ENCODE measurements around the gene CENPQ.

The CENPQ gene

DNA sequence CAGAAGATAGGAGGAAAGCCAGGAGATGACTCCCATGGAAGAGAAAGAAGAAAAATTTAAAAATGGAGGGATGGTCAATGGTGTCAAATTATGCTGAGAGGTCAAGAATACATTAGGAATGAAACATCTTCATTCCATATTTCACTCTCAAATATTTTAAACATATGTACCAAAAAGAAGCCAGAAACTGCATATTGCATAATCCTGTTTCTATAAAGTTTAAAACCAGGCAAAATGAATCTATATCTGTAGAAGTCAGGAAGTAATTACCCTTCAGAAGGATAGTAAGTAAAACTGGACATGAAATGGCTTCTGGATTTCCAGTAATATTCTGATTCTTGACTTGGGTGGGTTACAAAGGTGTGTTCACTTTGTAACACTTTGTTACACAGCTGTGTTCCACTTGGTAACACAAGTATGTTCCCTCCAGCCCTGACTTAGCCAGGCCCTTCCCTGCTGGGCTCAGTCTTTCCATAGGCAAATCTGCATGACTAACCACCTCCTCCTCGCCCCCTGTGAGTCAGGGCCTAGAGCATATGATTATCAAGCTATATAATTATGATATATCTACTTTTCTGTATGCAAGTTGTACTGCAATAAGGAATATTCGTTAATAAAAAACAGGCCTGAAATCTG, 67.1 kb downstream of the CENPQ start:
- in situ Hi-C loops (cut with HindIII; ENCODE audit: low pct_ligation_motif_present, low pct_unique_long_range_greater_than_20kb, low sequenced_read_pairs): no loop called here
- no peak for DNase-seq

DNA sequence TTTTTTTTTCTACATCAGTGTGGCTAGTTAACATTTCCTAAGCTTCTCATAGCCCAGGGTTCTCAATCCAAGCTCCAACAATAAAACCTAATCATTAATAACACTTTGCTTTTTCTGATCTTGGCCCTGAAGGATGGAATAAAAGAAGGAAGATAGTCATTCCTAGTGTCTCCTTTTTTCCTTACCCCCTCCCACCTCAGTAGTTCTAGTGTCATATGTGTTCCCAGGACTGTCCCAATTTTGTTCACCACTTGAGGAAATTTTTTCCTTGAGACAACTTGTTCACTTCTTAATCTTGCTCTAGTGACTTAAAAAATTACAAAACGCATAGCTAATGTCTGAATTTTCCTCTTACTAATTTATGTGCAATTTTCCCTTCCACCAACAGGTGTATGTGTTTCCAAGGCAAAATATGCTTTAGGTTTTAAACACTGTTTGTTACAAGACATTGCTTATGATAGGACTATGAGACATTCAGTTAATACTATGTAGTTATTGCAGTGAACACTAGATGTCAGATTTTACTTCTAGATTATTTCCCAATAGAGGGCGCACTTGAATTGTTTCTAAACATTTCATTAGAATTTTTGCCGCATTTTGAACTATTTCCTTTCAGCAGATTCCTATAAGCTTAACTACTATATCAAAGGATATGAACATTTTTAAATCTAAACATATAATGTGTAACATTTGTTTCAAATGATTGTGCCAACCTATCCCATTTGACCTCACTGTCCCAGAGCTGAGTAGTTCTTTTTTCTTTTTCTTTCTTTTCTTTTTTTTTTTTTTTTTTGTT, 68.8 kb downstream of the CENPQ start:
- DNase-seq: peak; percentile 77
- in situ Hi-C loops (cut with HindIII; ENCODE audit: low pct_ligation_motif_present, low pct_unique_long_range_greater_than_20kb, low sequenced_read_pairs): no loop called here

DNA sequence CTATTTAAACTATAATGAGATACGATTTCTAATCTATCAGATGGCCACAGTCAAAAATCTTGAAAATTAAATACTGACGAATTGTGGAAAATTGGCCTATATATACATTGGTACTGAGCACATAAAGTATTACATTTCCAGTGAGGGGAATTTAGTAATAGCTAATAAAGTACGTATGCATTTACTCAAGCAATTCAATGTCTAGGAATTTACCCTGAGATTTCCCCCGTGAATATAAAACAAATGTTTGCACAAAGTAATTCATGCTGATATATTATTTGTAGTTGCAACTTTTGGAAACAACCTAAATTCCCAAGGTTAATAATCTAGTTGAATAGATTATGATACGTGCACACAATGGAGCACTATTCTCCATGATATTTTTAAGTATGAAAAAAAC, 72.6 kb downstream of the CENPQ start:
- no peak for DNase-seq
- in situ Hi-C loops (cut with HindIII; ENCODE audit: low pct_ligation_motif_present, low pct_unique_long_range_greater_than_20kb, low sequenced_read_pairs): no loop called here

GRCh38 chr6:49539102-49539501, 75.9 kb downstream of the CENPQ start:
- DNase-seq: no peak
- in situ Hi-C loops (cut with HindIII; ENCODE audit: low pct_ligation_motif_present, low pct_unique_long_range_greater_than_20kb, low sequenced_read_pairs): no loop called here

- in situ Hi-C loops (cut with HindIII; ENCODE audit: low pct_ligation_motif_present, low pct_unique_long_range_greater_than_20kb, low sequenced_read_pairs): no loop called here
- no peak for DNase-seq
These were observed 77.4 kb downstream of the CENPQ start for GRCh38 chr6:49540614-49541013.

DNA sequence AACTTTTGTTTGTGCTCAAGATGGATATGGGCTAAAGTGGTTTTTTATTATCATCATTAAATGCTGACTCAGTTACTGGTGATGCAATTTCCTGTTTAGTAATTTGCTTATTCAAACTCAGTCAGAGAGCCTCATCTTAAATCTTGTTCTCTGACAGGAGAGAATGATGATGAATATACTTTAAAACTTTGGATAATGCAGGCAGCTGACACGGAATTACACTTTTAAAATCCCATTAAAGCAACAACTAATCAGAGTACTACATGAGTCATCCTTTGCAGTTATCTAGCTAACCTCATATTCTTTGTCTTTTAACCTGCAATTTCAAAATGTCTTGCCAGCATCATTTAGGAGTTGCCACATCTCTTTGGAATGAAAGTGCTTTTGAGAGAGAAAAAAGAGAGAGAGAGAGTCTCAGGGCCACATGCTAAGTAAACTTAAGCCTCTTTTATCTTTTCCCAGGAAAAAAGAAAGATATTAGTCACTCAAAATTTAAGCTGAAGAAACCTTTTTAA, 78.1 kb downstream of the CENPQ start:
- in situ Hi-C loops (cut with HindIII; ENCODE audit: low pct_ligation_motif_present, low pct_unique_long_range_greater_than_20kb, low sequenced_read_pairs): no loop called here
- no peak for DNase-seq

DNA sequence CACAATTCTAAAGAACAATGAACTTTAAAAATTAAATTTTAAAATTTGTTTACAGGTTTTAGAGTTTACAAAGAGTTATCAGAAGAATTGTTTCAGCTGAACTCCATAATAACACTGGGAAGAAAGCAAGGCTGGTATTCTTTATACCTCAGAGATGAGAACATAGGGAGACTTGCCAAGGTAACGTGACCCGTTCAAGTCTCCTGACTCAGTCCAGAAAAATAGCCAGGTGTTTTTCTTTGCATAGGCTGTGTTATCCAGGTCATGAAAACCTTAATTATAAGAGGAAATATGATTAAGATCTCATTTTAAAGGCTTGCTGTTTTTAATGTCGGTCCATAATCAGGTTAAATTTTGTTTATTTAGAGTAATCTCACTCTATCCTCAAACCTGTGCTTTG, 78.8 kb downstream of the CENPQ start:
- no peak for DNase-seq
- in situ Hi-C loops (cut with HindIII; ENCODE audit: low pct_ligation_motif_present, low pct_unique_long_range_greater_than_20kb, low sequenced_read_pairs): no loop called here
